HG02588 (cell line): ENCODE data around the gene KRTAP17-1.
"Not testable (repeated sequence)": the region's sequence is repeated elsewhere in the genome, so short reads cannot be mapped to it uniquely, and the experiment has no call there.

Source experiments
- ATAC-seq: cut with Tn5 transposase; IDR thresholded peaks from one replicate; pipeline ENCODE4 v1.9.1; 2021; ENCODE audit warnings: mild to moderate bottlenecking, moderate library complexity; ENCODE audit not compliant: unreplicated experiment

The KRTAP17-1 gene

GRCh38 chr17:41307647-41308046 lies 7.9 kb downstream of the KRTAP17-1 start:
- no peak for ATAC-seq

- ATAC-seq, result no peak
Observed at GRCh38 chr17:41304091-41304490, 11.4 kb downstream of the KRTAP17-1 start.

GRCh38 chr17:41302981-41303380 lies 12.5 kb downstream of the KRTAP17-1 start:
- ATAC-seq, result no peak

GRCh38 chr17:41301916-41302901 lies 13.3 kb downstream of the KRTAP17-1 start, which contains the start of gene KRTAP29-1:
KRTAP29-1 (minus strand) TSS chr17:41302851; CDS start chr17:41302851, 0 bp downstream.
- ATAC-seq, result no peak

GRCh38 chr17:41301204-41301790 lies 14.2 kb downstream of the KRTAP17-1 start:
- no peak for ATAC-seq

- no peak for ATAC-seq
Observed at GRCh38 chr17:41298458-41299135, 16.9 kb downstream of the KRTAP17-1 start.

- no peak for ATAC-seq
Observed at GRCh38 chr17:41296846-41297245, 18.7 kb downstream of the KRTAP17-1 start.

- ATAC-seq, result no peak
Observed at GRCh38 chr17:41294016-41294415, 21.5 kb downstream of the KRTAP17-1 start.

GRCh38 chr17:41287050-41287449 lies 28.5 kb downstream of the KRTAP17-1 start:
- ATAC-seq, result no peak

- ATAC-seq, result no peak
Observed at GRCh38 chr17:41284546-41284945, 31.0 kb downstream of the KRTAP17-1 start.

GRCh38 chr17:41284043-41284442 lies 31.5 kb downstream of the KRTAP17-1 start:
- no peak for ATAC-seq

- no peak for ATAC-seq
Observed at GRCh38 chr17:41278176-41278955, 37.1 kb downstream of the KRTAP17-1 start.

GRCh38 chr17:41275648-41276190 lies 39.8 kb downstream of the KRTAP17-1 start, which contains the start of gene KRTAP9-7:
KRTAP9-7 (plus strand) TSS chr17:41275698; CDS start chr17:41275698, 0 bp downstream.
- not testable (repeated sequence) for ATAC-seq

GRCh38 chr17:41271858-41272257 lies 43.7 kb downstream of the KRTAP17-1 start:
- no peak for ATAC-seq

- not testable (repeated sequence) for ATAC-seq
Observed at GRCh38 chr17:41271323-41271722, 44.2 kb downstream of the KRTAP17-1 start.

- no peak for ATAC-seq
Observed at GRCh38 chr17:41267711-41268110, 47.8 kb downstream of the KRTAP17-1 start.

GRCh38 chr17:41265078-41265477 lies 50.4 kb downstream of the KRTAP17-1 start, which contains the start of gene KRTAP9-6:
KRTAP9-6 (plus strand) TSS chr17:41265378; CDS start chr17:41265378, 0 bp downstream.
- ATAC-seq, result no peak
